GM18511 (cell line): ENCODE measurements around the gene LRRC45.

Source experiments
- ATAC-seq: cut with Tn5 transposase; IDR thresholded peaks from one replicate; pipeline ENCODE4 v1.9.1; 2021; ENCODE audit warnings: mild to moderate bottlenecking, moderate library complexity; ENCODE audit not compliant: unreplicated experiment

The LRRC45 gene

DNA sequence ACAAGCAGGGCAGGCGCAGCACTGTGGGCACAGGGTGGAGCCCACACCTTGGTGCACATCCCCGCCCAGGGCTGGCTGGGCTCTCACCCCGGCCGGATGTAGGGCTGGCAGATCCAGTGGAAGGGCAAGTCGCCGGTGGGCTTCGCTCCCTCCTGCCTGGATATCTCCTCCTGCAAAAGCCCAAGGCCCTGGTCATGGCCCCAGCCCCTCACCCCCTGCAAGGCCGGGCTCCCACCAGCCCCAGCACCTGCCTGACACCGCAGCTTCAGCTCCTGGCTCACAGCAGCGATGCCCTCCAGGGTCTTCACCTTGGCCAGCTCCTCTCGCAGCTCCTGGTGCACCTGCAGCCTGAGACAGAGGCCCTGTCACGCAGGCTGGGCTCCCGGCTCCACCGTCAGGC is 37.5 kb downstream of the LRRC45 start:
- ATAC-seq = no peak

DNA sequence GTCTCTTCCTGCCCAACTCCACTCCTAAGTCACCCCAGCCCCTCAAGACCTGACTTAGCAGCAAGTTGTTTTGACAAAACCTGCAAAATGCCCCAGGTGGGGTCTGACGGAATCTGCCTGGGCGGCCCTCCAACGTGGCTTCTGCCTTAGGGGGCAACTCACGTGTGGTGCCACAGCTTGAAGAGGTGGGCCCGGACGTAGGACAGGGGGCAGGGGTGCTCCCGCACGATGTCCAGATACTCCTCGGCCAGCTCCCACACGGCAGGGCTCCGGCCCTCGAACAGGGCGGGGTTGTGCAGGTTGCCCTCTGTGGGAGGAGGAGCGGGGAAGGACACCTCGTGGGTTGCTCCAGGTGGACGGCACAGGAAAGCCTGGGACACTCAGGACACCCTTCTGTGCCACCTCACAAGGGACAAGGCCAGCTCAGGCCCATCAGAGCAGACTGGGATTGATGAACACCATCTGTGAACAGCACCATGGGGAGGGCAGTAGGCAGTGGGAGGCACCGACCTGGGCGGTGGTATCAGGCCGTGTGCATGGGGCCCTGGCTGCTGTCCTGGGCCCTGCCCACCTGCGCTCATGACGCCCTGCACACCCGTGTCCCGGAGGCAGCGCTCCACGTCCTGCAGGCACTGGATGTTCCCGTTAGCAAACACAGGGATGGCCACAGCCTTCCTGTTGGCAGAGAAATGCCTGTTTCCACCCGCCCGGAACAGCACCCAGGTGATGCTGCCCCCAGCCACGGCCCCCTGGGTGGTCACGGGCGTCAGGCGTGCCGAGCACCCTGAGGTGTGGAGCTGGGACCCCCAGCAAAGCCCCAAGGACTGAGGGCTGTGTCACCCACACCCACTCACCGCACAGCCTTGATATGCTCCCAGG is 38.2 kb downstream of the LRRC45 start:
- ATAC-seq = no peak

DNA sequence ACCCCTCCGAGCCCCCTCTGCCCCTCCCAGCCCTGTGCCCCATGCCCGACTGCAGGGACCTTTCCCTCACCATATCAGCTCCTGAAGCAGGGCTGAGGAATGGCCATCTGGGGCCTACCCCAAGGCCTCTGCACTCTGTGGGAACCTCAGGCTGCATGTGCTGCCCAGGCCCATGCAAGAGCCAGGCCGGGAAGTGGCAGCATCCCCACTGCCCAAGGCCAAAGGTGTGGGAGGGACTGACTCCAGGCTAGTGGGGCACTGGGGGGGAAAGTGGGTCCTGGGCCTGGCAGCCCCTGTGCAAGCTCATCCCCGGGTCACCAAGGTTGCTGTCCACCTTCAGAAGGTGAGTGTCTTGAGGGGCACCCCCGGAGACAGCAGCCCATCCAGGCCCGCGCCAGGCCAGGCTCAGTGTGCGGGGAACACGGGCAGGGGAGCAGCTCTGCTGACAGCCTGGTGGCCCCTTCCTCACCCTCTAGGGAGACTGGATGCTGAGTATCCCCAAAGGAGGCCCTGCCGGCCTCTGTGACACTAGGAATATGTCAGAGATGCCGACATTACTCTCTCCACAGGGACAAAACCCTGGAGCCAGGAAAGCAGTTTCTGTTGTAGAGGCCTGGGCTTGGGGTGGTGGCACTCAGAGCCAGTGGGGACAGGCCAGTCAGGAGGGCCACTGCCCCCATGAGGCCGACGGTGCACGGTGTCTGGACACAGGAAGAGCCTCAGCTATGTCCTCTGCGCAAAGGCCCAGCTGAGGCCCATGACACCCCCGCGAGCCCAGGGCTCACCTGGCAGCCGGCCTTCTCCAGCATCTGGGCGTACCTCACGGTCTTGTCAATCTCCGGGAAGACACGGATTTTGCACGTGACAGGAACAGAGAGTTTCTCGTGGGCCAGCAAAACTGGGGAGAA is 39.2 kb downstream of the LRRC45 start:
- no peak for ATAC-seq

DNA sequence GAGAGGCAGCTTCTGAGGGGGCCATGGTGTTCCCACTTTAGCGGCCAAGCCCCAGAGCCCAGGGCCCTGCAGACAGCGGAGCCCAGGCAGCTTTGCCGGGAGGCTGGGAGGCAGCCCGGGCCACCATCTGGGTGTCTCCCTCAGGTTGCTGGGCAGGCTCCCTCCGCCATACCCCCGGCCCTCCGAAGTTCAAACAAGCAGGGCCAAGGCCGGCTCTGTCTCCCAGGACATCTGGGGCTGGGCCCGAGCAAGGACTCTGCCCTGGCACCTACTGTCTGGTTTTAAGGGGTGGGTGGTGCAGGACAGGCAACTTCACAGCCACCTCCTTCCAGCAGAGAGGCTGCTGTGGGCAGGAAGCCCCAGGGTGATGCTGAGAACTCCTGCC is 39.9 kb downstream of the LRRC45 start:
- no peak for ATAC-seq

DNA sequence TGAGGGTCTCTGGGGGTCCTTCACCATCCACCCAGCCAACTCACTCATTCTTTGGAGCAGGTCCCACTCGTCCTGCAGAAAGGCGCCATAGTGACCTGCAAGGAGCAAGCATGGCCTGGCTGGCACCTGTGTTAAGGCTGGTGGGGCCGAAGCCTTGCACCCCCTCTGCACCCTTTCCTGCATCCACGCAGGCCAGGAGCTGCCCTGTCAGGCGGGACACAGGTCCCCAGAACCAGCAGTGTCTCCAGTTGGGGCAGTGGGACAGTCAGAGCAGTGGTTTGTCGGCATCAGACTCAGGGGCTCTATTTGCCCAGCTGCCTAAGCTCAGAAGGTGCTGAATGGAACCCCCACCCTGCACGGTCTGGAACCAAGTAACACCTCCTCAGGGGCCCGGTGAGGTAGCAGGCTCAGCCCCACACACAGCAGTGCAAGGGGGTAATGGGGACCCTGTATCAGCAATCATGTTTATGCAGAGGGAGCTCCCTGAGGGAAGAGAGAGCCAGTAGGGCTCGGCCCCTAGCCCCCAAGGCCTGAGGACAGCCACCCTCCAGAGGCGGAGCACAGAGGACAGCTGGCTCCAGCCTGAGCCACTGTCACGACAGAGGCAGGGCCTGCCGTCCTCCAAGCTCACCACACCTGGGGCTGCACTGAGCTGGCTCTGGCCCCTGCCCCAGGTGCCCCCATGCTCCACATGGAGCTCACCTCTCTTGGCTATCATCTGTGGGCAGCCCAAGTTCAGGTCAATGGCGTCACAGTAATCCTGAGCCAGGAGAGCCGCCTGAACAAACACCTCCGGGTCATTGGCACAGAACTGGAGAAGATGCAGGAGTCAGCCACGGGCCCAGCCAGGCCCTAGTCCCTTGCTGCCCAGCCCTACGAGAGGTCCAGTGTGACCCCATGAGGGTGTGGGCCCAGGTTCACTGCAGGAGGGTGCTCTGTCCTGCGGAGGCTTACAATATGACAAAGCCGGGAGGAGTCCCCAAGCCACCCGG is 40.6 kb downstream of the LRRC45 start:
- ATAC-seq = no peak

DNA sequence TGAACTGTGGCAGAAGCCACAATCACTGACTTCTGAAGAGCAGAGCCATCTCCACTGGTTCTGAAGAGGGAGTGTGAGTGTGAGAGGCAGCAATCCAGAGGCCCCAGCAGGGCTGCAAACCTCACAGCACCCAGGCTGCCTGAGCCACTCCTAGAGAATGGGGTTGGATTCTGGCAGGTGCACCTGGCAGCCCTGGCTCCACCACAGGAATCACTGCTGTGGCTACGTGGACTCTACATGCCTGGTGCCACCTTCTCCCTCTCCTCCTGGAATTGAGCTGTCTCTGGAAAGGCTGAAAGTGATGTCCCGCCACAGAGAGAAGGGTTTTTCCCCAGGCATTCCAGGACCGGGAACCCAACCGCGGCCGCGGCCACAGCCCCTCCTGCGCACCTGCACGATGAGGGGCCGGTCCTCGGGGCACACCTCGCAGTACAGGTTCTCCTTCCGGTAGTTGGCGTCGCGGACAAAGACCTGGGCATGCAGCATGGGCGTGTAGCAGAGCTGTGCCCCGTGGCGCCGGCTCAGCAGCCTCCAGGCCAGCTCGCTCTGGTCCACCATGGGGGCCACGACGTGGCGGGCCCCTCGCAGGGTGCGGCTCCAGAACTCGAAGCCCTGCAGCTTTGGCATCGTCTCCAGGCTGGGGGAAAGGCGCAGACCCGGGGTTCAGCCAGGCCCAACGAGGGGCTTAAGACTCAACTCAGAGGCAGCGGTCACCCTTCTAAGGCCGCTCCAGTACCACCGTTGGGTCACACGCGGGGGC is 41.5 kb downstream of the LRRC45 start:
- no peak for ATAC-seq

DNA sequence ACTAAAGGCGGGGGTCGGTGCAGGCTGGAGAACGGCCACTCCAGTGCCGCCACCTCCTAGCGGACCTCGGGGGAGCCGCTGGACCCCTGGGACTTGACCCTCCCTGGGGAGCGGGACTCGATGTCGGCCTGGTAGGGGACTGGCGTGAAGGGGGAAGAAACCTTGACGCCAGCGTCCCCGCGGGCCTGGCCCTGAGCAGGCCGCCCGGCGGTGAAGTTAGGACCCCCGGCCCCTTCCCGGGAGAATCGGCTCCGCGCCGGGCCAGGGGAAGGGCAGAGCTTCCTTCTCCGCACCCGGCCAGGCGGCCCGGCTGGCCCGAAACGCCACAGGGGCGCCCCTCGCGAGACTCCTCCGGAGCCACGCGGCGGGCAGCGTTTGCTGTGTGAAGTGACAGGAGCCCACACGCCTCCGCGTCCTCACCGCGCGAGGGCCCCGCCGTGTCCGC is 42.1 kb downstream of the LRRC45 start:
- ATAC-seq = peak; percentile 13

DNA sequence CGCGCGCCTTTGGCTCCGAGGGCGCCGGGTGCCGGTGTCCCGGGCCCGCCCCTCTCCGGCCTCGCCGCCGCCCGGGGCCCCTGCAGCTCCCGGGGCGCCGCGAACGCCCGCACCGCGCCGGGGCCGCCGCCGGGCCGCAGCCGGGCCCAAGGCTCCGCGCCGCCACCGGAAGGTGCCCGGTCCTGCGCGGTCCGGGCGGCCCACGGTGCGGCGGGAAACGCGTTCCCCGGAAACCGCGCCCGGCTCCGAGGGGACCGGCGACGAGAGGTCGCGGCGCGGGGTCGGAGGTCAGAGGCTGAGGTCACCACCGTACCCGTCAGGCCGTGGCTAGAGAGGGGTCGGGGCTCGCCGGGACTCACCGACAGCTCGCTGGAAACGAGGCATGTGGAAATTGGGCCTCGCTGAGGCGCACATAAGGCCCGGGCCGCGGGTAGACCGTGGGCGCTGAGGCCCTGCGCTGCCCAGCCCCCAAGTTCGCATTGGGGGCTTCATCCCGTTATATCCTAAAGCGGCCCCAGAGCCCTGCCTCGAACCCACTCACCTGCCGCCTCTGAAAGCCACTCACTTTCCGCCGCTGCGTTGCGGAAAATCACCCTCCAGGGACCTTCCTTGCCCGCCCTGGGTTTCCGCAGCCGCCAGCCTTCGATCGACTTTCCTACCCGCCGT is 42.7 kb downstream of the LRRC45 start, which contains the start of gene DUS1L:
TSS of gene DUS1L (minus strand) at position 167 of the 666 bp plus-strand sequence. CDS start 745 bp downstream, outside the sequence.
- peak; percentile 55 for ATAC-seq

DNA sequence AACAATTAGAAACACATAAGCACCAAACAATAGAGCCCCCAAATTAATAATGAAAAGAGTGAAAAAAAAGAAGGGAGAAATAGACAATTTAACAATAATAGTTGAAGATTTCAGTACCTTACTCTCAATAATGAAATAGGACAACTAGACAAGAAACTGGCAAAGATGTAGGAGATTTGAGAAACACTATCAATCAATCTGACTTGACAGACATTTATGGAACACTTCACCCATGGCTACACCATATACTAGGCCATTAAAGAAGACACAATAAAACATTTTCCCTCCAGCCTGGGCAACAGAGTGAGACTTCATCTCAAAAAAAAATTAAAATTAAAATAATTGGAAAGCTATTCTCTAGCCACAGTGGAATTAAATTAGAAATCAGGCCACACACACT is 47.5 kb downstream of the LRRC45 start:
- no peak for ATAC-seq

DNA sequence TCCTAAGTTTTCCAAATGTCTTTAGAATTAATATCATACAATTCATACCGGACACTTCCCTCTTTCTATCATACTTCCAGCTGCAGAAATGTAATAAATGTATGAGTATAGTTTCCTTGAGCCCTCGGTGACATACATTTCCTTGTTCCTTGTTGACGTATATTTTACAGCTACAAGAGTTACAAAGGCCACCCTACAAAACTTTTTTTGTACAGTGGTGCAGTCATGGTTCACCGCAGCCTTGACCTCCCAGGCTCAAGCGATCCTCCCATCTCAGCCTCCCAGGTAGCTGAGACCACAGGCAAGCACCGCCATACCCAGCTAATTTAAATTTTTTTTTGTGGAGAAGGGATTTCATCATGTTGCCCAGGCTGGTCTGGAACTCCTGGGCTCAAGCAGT is 49.7 kb downstream of the LRRC45 start:
- ATAC-seq = no peak

DNA sequence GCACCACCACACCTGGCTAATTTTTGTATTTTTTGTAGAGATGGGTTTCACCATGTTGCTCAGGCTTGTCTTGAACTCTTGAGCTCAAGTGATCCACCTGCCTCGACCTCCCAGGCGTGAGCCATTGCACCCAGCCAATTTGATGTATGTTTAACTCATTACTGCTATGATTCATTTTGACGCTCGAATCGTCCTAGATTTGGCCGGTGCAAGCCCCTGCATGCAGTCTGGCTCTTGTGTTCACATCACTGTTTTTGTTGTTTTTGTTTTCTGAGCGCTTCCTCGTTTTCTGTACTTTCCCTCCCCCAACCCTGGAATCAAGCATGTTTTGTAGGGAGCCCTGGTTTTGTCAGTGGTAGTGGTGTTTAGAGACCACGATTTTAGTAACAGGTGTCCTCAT is 50.3 kb downstream of the LRRC45 start:
- no peak for ATAC-seq

DNA sequence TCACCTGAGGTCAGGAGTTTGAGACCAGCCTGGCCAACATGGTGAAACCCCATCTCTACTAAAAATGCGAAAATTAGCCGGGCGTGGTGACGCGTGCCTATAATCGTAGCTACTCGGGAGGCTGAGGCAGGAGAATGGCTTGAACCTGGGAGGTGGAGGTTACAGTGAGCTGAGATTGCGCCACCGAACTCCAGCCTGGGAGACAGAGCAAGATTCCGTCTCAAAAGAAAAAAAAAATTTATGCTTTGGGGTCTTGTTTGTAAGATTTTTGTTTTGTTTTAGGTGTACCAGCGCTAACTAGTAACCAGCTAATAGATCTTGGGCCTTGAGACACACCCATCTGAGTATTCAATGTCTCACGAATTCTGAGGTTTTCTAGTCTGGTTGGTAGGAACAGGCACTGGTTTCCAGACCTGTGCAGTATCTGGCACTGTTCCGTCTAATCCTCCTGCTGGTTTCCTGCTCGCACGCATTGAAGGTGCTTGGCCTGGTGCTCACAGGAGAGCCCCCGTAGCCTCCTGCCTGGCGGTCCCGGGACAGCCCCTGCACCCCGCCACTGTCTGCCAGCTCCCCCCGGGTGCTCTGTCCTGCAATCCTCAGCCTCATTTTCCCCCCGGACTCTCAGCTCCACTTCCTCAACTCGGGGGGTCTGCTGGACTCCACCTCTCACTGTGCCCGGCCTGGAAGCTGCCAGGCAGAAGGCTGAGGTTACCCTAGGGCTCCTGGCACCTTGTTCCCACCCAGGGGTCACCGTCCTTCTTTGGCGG is 53.1 kb downstream of the LRRC45 start:
- no peak for ATAC-seq

DNA sequence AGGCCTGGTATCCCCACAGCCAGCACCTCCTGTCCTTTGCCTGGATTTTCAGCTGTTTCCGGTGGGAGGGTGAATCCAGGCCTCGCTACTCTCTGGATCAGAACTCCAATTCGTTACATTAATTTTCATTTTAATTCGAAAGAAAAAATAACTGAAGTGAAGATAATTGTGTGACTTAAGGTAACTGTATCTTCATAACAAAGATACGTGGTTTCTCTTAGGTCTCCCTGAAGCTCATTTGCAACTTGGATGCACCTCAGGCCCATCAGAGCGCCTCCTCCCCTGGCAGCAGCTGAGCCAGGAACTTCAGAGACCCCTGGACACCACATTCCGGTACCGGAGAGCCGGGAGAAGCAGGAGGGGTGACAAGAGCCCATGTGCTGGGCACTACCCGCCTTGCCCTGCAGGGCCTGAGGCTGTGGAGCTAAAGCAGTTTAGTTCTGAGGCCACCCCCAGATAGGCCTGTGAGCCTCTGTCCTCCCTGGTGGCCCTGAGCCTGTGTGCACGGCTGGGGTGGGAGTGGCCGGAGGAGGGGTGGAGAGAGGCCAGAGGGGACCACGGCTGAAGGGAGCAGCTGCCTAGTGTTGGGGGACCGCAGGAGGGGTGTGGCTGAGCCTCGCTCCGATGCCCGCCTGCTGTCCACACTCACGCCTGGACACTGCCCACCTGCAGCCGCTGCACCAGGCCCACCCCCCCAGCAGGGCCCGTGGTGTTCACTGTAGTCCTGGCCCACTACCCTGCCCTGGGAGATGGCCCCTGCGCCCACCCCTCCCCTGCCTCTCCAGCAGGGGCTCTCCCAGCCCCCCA is 53.9 kb downstream of the LRRC45 start:
- no peak for ATAC-seq

DNA sequence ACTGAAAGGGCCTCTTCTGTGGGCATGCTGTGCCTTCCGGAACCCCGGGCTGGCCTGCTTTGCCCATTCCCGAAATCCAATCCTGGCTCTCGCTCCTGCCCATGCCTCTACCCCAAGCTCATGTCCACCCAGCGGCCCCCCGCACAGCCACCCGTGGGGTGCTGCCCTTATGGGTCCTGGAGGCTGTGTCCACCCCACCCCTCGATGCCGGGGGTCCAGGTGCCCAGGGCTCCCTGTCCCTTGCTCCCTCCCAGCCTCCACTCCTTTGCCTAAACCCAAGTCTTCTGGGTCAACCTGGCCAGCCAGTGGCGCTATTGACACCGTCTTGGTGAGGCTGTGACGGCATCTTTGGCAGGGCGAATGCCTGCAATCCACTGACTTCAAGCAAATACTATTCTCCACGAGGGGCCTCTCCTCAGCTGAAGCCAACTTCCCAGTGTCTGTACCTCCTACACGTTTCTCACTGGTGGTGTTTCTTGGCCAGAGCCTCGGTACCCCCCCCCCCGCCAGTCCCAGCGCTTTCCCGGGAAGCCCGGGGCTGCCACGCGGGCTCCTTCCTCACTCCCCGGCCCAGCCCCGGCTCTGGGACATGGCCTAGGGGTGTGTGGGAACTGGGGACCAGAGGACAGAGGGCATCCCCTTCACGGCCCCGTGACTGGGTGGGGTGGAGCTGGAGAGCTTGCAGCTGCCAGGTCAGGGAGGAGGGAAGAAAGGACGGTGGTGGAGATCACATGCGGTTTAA is 54.7 kb downstream of the LRRC45 start:
- no peak for ATAC-seq

DNA sequence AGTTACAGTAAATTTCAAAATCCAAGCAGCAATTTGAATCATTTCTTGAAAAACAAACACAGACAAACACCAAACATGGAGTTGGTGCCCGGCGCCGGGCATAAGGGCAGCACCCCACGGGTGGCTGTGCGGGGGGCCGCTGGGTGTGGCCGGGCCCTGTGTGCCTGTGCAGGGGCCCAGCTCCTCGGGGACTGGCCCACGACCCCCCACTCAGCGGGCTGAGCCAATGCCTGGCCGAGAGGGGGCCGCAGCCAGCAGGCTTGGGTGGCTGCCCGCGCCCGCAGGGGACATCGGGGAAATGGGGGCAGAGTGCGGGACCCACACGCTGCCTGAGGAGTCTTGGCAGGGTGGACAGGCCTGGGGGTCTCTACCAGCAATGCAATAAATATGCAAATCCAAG is 55.3 kb downstream of the LRRC45 start:
- ATAC-seq = no peak

DNA sequence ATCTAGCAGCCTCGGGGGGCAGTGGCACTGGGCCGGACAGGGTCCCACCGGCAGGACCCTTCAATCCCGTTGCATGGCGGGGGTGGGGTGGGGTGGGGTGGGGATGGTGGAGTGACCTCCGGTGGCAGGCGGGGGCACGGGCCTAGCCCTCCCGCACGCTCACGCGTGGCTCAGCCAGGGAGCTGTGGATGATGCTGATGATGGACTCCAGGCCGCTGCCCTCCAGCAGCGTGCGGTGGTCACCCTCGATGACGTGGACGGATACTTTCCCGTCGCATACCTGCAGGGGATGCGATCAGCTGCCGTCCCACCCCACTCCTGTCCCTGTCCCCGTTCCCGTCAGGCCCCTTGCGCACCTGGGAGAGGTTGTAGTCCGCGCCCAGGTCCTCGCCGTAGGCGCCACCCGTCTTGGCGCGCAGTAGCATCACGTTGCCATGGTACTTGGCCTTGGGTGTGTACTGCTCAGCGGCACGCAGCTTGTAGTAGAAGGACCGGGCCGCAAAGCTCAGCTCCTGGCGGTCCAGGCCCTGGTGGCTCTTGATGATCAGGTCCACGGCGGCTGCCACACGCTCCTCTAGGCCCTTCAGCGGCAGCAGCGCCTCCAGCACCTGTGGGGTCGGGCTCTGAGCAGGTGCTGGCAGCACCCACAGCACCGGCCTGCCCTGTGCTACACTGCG is 56.0 kb downstream of the LRRC45 start:
- no peak for ATAC-seq
